Gastrocnemius medialis (tissue), 4 donors: Measurements from ENCODE around the gene DPY19L2.
"Not testable (repeated sequence)": the region's sequence is repeated elsewhere in the genome, so short reads cannot be mapped to it uniquely, and the experiment has no call there.

Experiments used
- CTCF ChIP-seq, 5 experiments: fragments of 450-650 bp in 3 of 5; fragments of 200-600 bp in 2 of 5; sonication (generic) in 2 of 5; IDR thresholded peaks in 4 of 5; conservative IDR thresholded peaks in 1 of 5; 1 replicate in 4 of 5; 2 replicates in 1 of 5; pipeline ENCODE4 v1.5.1; 2016 to 2019; ENCODE audit warnings: antibody characterized with exemption in 5 of 5, mild to moderate bottlenecking in 3 of 5, moderate library complexity in 3 of 5
- POLR2A ChIP-seq, 2 donors: fragments of 450-650 bp; IDR thresholded peaks; one replicate each; pipeline ENCODE4 v1.6.1; 2017; ENCODE audit warnings: antibody characterized with exemption in 2 of 2, mild to moderate bottlenecking in 2 of 2, moderate library complexity in 2 of 2

GRCh38 chr12:63713681-63714075 lies 45.4 kb upstream of the DPY19L2 start:
- TF ChIP-seq CTCF (IDR thresholded peaks at IDR 0.05 in 4 of 5, conservative IDR thresholded peaks at IDR 0.05 in 1 of 5); POLR2A (IDR thresholded peaks at IDR 0.05): not testable (repeated sequence)
